CD4-positive, alpha-beta T cell treated with Interleukin-6 for 4 hours (primary cell): ENCODE results near the gene CYSTM1.
A peak's percentile ranks its signal among the peaks of the same experiment; 100 is the strongest.

Experiments used
- DNase-seq: peaks from one replicate; pipeline ENCODE4 v3.0.0-alpha.2; 2020; ENCODE audit warnings: mixed read lengths

Gene CYSTM1

DNA sequence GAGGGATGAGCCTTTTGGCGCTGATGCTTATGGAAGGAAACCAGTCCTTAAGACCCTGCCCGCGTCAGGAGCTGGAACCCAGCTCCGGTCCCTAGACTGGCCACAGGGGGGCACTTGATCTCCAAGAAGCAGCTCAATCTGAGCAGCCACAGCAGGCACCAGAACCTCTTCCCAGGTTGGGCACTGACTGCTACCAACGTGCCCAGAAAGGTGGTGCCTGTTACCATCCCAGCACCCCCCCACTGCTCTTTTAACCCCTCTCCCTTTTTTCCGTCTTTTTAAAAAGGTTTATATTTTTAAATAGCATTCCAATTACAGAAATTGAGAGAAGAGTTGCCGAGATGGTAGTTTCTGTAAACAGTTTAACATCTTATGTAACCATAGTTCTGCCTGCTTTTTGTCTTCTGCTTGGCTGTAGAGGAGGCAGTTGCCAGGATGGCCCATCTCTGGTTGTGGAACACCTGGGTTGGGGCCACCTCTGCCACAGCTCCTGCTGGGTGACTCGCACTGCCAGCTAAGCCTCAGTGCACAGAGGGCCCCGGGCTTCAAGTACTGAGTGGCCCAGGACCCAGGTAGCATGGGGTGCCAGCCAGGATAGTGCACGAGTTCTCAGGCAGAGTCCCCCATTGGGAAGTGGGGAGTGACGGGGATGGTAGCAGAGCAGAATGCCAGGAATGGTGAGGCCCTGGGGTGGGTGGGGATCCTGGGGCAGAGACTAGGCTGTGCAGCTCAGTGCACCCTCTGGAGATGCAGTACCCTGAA is 65.1 kb downstream of the CYSTM1 start:
- DNase-seq = peak; percentile 61

GRCh38 chr5:140240987-140241706 is 66.2 kb downstream of the CYSTM1 start:
- no peak for DNase-seq

- DNase-seq = no peak
Observed at GRCh38 chr5:140242099-140242498, 67.1 kb downstream of the CYSTM1 start.

GRCh38 chr5:140242890-140243585 is 68.0 kb downstream of the CYSTM1 start:
- no peak for DNase-seq

DNA sequence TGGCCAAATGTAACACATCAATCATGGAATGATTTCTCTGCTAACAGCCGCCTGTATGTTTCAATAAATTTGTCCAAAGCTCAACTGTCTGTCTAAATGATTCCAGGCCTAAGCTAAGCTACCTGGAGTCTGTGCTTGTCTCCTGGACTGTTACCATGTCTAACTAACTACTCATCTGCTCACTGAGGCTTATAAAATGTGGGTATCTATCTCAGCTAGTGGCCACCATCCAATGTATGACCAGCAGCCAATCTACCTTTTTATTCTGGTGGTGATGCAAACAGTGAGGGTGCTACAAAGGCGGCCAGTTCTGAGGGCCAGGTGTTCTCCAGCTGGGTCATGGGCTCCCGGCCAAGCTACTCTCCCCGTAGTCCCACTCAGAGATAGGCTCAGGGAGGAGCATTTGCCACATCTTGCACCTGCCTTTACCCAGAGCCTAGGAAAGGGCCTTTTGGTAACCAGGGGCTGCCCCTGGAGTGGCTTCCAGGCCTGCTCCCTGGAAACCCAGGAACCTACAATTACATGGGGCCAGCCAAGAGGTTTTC is 68.8 kb downstream of the CYSTM1 start:
- DNase-seq = no peak

- peak; percentile 86 for DNase-seq
Observed at GRCh38 chr5:140244525-140245025, 69.6 kb downstream of the CYSTM1 start.

DNA sequence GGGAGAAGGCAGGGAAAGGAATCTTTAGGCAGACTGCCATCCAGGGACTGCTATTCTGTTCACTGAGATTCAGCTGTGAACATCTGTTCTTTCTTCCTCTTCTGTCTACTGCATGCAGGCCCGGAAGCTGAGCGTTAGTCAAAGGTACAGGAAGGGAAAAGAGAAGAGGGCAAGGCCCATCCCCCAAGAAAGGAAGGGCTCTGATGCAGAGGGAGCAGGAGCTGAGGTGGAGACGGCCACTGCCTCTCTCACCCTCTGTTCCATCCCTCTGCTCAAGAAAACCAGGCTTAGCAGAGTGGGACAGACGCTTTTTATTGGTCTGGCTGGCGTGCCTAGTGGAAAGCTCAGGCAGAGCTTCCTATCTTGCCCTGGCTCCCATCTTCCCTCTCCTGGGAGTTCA is 70.4 kb downstream of the CYSTM1 start:
- peak; percentile 21 for DNase-seq

- DNase-seq = no peak
Observed at GRCh38 chr5:140245926-140246325, 70.9 kb downstream of the CYSTM1 start.

GRCh38 chr5:140246378-140247122 is 71.6 kb downstream of the CYSTM1 start:
- DNase-seq = no peak

GRCh38 chr5:140248414-140248813 is 73.4 kb downstream of the CYSTM1 start:
- DNase-seq = no peak

- no peak for DNase-seq
Observed at GRCh38 chr5:140249536-140249935, 74.5 kb downstream of the CYSTM1 start.

DNA sequence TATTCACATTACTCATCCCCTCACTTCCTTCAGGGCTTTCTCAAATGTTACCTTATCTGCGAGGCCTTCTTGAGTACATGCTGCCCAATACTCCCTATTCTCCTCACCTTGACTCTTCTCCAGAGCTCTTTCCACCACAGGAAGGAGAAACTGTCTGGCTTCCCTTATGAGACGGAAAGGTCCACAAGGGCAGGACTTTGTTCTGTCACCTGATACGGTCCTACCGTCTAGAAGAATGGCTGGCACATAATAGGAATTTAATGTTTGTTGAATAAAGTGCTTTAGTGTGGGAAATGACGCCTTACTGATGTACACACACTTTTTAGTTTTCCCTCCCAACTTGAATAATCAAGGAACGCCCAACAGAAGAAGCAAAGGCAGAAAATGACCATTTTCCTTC is 75.4 kb downstream of the CYSTM1 start:
- no peak for DNase-seq

GRCh38 chr5:140251527-140251973 is 76.6 kb downstream of the CYSTM1 start:
- DNase-seq = peak; percentile 68

DNA sequence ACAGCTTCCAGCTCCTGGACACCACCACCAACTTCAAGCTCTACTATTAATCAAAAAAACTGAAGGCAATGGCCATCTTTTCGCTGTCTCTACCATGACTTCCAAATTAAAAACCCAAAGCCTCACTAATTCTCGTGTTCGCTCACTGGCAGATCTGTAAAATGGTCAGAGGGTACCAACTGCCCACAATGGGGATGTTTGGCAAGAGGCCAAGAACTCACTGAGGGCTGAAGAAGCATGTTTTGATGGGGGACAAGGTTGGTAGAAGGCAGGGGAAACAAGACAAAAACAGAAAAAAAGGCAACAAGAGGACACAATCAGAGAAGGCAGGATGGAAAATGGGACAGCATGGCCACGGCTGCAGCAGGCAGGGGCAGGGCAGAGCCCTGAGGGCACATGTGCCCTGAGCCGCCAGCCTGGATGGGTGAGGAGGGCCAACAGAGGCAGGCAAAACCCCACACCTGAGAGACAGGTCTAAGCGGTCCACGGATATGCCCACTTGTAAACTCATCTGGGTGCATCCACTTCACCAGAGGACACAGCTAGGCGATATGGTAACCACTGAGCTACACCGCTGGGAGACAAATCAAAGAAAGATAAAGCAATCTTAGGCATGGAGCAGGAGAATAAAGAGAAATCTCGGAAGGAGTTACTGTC is 77.6 kb downstream of the CYSTM1 start:
- DNase-seq = no peak

DNA sequence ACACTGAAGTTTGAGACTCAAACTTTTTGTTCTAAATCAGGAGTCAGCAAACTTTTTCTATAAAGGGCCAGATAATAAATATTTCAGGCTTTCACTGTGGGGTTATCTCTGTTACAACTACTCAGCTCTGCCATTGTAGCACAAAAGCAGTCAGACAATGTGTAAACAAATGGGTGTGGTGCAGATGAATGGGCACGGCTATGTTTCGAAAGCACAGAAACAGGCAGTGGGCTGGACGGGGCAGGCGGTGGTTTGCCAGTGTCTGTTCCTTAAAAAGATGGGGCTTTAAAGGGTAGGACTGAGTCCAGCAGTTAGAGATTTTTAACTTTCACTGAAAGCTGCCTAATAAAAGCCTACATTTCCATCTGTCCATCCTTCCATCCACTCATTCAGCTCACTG is 79.0 kb downstream of the CYSTM1 start:
- DNase-seq = no peak

DNA sequence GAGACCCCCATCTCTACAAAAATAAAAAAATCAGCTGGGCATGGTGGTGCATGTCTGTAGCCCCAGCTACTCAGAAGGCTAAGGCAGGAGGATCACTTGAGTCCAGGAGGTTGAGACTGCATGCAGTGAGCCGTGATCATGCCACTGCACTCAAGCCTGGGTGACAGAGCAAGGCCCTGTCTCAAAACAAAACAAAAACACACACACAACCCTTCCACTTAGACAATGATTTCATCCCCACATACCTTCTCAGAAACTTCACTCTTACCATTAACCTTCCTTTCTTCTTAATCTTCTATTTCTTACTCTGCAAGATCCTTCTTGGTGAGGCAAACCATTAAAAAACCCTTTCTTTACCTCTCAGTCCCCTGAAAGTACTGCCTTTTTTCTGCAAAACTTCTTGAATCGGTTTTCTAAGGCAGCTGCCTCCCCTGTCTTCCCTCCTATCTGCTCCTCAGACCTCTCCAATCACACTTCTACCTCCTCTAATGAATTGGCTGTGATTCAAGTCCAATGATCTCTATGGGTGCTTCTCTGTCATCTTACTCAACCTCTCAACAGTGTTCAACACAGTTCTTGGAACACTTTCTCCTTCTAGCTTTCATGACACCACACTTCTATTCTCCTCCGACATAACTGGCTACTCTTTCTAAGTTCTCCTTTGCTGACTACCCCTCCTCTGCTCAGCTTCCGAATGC is 80.6 kb downstream of the CYSTM1 start:
- DNase-seq = no peak

- no peak for DNase-seq
Observed at GRCh38 chr5:140256726-140257125, 81.7 kb downstream of the CYSTM1 start.

- no peak for DNase-seq
Observed at GRCh38 chr5:140258016-140258415, 83.0 kb downstream of the CYSTM1 start.

- no peak for DNase-seq
Observed at GRCh38 chr5:140258873-140259272, 83.9 kb downstream of the CYSTM1 start.

DNA sequence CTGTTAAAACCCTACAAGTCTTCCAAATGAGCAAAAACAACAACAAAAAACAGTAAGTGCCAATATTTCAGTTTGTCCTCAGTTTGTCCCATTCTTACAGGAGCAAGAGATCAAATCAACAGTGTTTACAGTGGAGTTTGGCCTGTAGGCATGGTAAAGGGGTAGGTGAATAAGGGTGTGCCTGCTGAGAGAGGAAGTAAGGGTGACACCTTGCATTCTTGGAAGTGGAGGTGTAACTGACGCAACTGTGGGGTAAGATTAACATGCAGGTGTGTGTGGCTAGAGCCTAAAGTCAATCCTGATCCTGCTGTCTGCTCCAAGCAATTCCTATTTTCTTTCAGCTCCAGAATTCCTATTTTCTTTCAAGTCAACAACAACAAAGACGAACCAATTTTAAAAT is 84.5 kb downstream of the CYSTM1 start:
- DNase-seq = no peak

DNA sequence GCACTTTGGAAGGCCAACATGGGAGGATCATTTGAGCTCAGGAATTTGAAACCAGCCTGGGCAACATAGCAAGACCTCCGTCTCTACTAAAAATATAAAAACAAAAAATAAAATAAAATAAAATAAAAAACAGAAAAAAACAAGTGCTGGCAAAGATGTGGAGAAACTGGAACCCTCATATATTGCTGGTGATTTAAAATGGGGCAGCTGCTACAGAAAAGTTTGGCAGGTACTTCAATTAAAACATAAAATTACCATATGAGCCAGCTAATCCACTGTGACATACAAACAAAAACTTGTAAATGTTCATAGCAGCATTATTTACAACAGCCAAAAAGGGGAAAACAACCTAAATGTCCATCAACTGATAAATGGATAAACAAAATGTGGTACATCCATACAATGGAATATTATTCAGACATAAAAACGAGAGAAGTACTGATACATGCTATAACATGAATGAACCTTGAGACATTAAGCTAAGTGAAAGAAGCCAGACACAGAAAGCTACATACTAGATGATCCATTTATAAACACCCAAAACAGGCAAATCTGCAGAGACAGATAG is 85.2 kb downstream of the CYSTM1 start:
- no peak for DNase-seq
